ENCODE results near the gene MICAL2. TPM values are rescaled to one million over a fixed set of nuclear protein-coding genes. Genes with fewer than 3 reads are reported as not detected.
A peak's percentile ranks its signal among the peaks of the same experiment; 100 is the strongest.

Gene MICAL2
- total RNA-seq, 1 donor from 2014 or later: 372 TPM

- H3K4me1 Mint-ChIP-seq (ENCODE audit: low read depth): peaks cover 79% of the 10 kb centered on the region
- H3K36me3 Mint-ChIP-seq (ENCODE audit: low read depth): peaks cover 17% of the 10 kb centered on the region
- no peaks in the 10 kb centered on the region for H3K9me3 Mint-ChIP-seq (ENCODE audit: low read depth)
- no peak overlapping the region for H3K4me3 Mint-ChIP-seq (ENCODE audit: unreplicated experiment)
- no peak for DNase-seq (ENCODE audit: low spot score)
- TF ChIP-seq CTCF (IDR thresholded peaks at IDR 0.05): no peak
- H3K27ac Mint-ChIP-seq (ENCODE audit: unreplicated experiment): peak overlapping the region; percentile 43
- no peaks in the 10 kb centered on the region for H3K27me3 Mint-ChIP-seq (ENCODE audit: low read depth)
These were observed 62.2 kb downstream of the MICAL2 start for GRCh38 chr11:12172493-12173013.

GRCh38 chr11:12173111-12173510, 62.7 kb downstream of the MICAL2 start:
- H3K4me3 Mint-ChIP-seq (ENCODE audit: unreplicated experiment): no peak overlapping the region
- H3K27ac Mint-ChIP-seq (ENCODE audit: unreplicated experiment): no peak overlapping the region
- TF ChIP-seq CTCF (IDR thresholded peaks at IDR 0.05): no peak
- DNase-seq (ENCODE audit: low spot score): no peak
- peaks cover 19% of the 10 kb centered on the region for H3K36me3 Mint-ChIP-seq (ENCODE audit: low read depth)
- H3K4me1 Mint-ChIP-seq (ENCODE audit: low read depth): peaks cover 79% of the 10 kb centered on the region
- no peaks in the 10 kb centered on the region for H3K9me3 Mint-ChIP-seq (ENCODE audit: low read depth)
- H3K27me3 Mint-ChIP-seq (ENCODE audit: low read depth): no peaks in the 10 kb centered on the region

- Mint-ChIP-seq H3K27me3 (ENCODE audit: low read depth) (no peaks in the 10 kb centered on the region), H3K27ac (ENCODE audit: unreplicated experiment) (peak overlapping the region; percentile 88)
These were observed 63.7 kb downstream of the MICAL2 start for GRCh38 chr11:12174128-12174476.

GRCh38 chr11:12174477-12175143, 64.2 kb downstream of the MICAL2 start:
- no peak for TF ChIP-seq CTCF (IDR thresholded peaks at IDR 0.05)
- Mint-ChIP-seq H3K36me3 (ENCODE audit: low read depth) (peaks cover 23% of the 10 kb centered on the region), H3K9me3 (ENCODE audit: low read depth) (no peaks in the 10 kb centered on the region), H3K27ac (ENCODE audit: unreplicated experiment) (peak overlapping the region; percentile 88), H3K4me3 (ENCODE audit: unreplicated experiment) (no peak overlapping the region), H3K27me3 (ENCODE audit: low read depth) (no peaks in the 10 kb centered on the region), H3K4me1 (ENCODE audit: low read depth) (peaks cover 80% of the 10 kb centered on the region)
- no peak for DNase-seq (ENCODE audit: low spot score)

More at GRCh38 chr11:12174128-12174476, 63.7 kb downstream of the MICAL2 start:
- DNase-seq (ENCODE audit: low spot score): no peak
- Mint-ChIP-seq H3K36me3 (ENCODE audit: low read depth) (peaks cover 20% of the 10 kb centered on the region), H3K4me3 (ENCODE audit: unreplicated experiment) (no peak overlapping the region), H3K4me1 (ENCODE audit: low read depth) (peaks cover 80% of the 10 kb centered on the region), H3K9me3 (ENCODE audit: low read depth) (no peaks in the 10 kb centered on the region)
- TF ChIP-seq CTCF (IDR thresholded peaks at IDR 0.05): no peak

- TF ChIP-seq CTCF (IDR thresholded peaks at IDR 0.05): no peak
- Mint-ChIP-seq H3K36me3 (ENCODE audit: low read depth) (peaks cover 22% of the 10 kb centered on the region), H3K4me1 (ENCODE audit: low read depth) (peaks cover 79% of the 10 kb centered on the region), H3K27ac (ENCODE audit: unreplicated experiment) (peak overlapping the region; percentile 88), H3K27me3 (ENCODE audit: low read depth) (no peaks in the 10 kb centered on the region), H3K4me3 (ENCODE audit: unreplicated experiment) (no peak overlapping the region), H3K9me3 (ENCODE audit: low read depth) (no peaks in the 10 kb centered on the region)
- no peak for DNase-seq (ENCODE audit: low spot score)
These were observed 65.4 kb downstream of the MICAL2 start for GRCh38 chr11:12175694-12176241.
